ENCODE results near the gene OR13C5. TPM values are rescaled to one million over a fixed set of nuclear protein-coding genes. Genes with fewer than 3 reads are reported as not detected.

The OR13C5 gene
- total RNA-seq, 1 experiment from 2014 or later = not detected

GRCh38 chr9:104555521-104555920 lies 43.7 kb downstream of the OR13C5 start:
- no peak overlapping the region for H3K4me3 Mint-ChIP-seq (ENCODE audit: unreplicated experiment)
- Histone ChIP-seq H3K4me1 (no peaks in the 10 kb centered on the region), H3K9me3 (no peaks in the 10 kb centered on the region; the same call in 1 of the 2 replicates), H3K27me3 (replicated peaks; ENCODE audit: control insufficient read depth, insufficient read depth, low read length) (no peaks in the 10 kb centered on the region), H3K36me3 (ENCODE audit: control insufficient read depth, insufficient read depth, low read length) (no peaks in the 10 kb centered on the region), H3K4me3 (ENCODE audit: low read depth, low read length) (no peak overlapping the region)
- DNase-seq = no peak
- H3K4me1 Mint-ChIP-seq (ENCODE audit: low read depth, unreplicated experiment) = no peaks in the 10 kb centered on the region
- intact Hi-C loops (cut with micrococcal nuclease; ENCODE audit: unreplicated experiment) = no loop called here
- no peak for TF ChIP-seq CTCF (IDR thresholded peaks at IDR 0.05; ENCODE audit: insufficient read depth in 1 of 2, low read depth in 1 of 2, low read length in 1 of 2, severe bottlenecking in 1 of 2, unreplicated experiment in 1 of 2)
- POLR2A ChIA-PET = no interaction called here
- BruUV-seq (replicated peaks) = no TSS peak
- no peaks in the 10 kb centered on the region for H3K27me3 Mint-ChIP-seq (ENCODE audit: insufficient read depth, unreplicated experiment)
- H3K27ac Mint-ChIP-seq (ENCODE audit: unreplicated experiment) = no peak overlapping the region
- H3K36me3 Mint-ChIP-seq (ENCODE audit: insufficient read depth, unreplicated experiment) = no peaks in the 10 kb centered on the region
- peaks cover 16% of the 10 kb centered on the region for H3K9me3 Mint-ChIP-seq (ENCODE audit: unreplicated experiment)
- CTCF ChIA-PET = no interaction called here

GRCh38 chr9:104553261-104553660 lies 46.0 kb downstream of the OR13C5 start:
- intact Hi-C loops (cut with micrococcal nuclease; ENCODE audit: unreplicated experiment) = no loop called here
- Histone ChIP-seq H3K9me3 (no peaks in the 10 kb centered on the region), H3K36me3 (ENCODE audit: control insufficient read depth, insufficient read depth, low read length) (no peaks in the 10 kb centered on the region), H3K27me3 (replicated peaks; ENCODE audit: control insufficient read depth, insufficient read depth, low read length) (no peaks in the 10 kb centered on the region), H3K4me3 (ENCODE audit: low read depth, low read length) (no peak overlapping the region), H3K4me1 (no peaks in the 10 kb centered on the region)
- no TSS peak for BruUV-seq (replicated peaks)
- H3K36me3 Mint-ChIP-seq (ENCODE audit: insufficient read depth, unreplicated experiment) = no peaks in the 10 kb centered on the region
- H3K9me3 Mint-ChIP-seq (ENCODE audit: unreplicated experiment) = peaks cover 2% of the 10 kb centered on the region
- no peak overlapping the region for H3K4me3 Mint-ChIP-seq (ENCODE audit: unreplicated experiment)
- CTCF ChIA-PET = no interaction called here
- H3K27ac Mint-ChIP-seq (ENCODE audit: unreplicated experiment) = no peak overlapping the region
- no peaks in the 10 kb centered on the region for H3K4me1 Mint-ChIP-seq (ENCODE audit: low read depth, unreplicated experiment)
- POLR2A ChIA-PET = no interaction called here
- no peak for DNase-seq
- no peaks in the 10 kb centered on the region for H3K27me3 Mint-ChIP-seq (ENCODE audit: insufficient read depth, unreplicated experiment)
- no peak for TF ChIP-seq CTCF (IDR thresholded peaks at IDR 0.05; ENCODE audit: insufficient read depth in 1 of 2, low read depth in 1 of 2, low read length in 1 of 2, severe bottlenecking in 1 of 2, unreplicated experiment in 1 of 2)

Other genes starting within 250 kb of the OR13C5 start
- not detected in 2 replicates for gene OR13F1, start 95.2 kb downstream of the OR13C5 start, total RNA-seq (2022)
- gene OR13C4, start 72.2 kb downstream of the OR13C5 start, total RNA-seq (2022) = not detected in 2 replicates
- gene OR13C3, start 62.6 kb downstream of the OR13C5 start, total RNA-seq (2022) = not detected in 2 replicates
- not detected in 2 replicates for gene OR13C8, start 30.2 kb downstream of the OR13C5 start, total RNA-seq (2022)
- not detected in 2 replicates for gene OR13C2, start 6.2 kb upstream of the OR13C5 start, total RNA-seq (2022)
- not detected in 2 replicates for gene OR13C9, start 18.8 kb upstream of the OR13C5 start, total RNA-seq (2022)
- gene OR13D1, start 95.1 kb upstream of the OR13C5 start, total RNA-seq (2022) = not detected in 2 replicates
- 15.8 and 19.0 TPM in 2 replicates for gene NIPSNAP3A, start 148.3 kb upstream of the OR13C5 start, total RNA-seq (2022)
- gene NIPSNAP3B, start 164.7 kb upstream of the OR13C5 start, total RNA-seq (2022) = 1.7 and 2.0 TPM in 2 replicates